ENCODE data around the gene SCFD2. TPM values are rescaled to one million over a fixed set of nuclear protein-coding genes. Genes with fewer than 3 reads are reported as not detected.
A peak's percentile ranks its signal among the peaks of the same experiment; 100 is the strongest.

The SCFD2 gene
- polyA plus RNA-seq, 4 donors, result 2.2 to 8.4 (median 5.6) TPM

DNA sequence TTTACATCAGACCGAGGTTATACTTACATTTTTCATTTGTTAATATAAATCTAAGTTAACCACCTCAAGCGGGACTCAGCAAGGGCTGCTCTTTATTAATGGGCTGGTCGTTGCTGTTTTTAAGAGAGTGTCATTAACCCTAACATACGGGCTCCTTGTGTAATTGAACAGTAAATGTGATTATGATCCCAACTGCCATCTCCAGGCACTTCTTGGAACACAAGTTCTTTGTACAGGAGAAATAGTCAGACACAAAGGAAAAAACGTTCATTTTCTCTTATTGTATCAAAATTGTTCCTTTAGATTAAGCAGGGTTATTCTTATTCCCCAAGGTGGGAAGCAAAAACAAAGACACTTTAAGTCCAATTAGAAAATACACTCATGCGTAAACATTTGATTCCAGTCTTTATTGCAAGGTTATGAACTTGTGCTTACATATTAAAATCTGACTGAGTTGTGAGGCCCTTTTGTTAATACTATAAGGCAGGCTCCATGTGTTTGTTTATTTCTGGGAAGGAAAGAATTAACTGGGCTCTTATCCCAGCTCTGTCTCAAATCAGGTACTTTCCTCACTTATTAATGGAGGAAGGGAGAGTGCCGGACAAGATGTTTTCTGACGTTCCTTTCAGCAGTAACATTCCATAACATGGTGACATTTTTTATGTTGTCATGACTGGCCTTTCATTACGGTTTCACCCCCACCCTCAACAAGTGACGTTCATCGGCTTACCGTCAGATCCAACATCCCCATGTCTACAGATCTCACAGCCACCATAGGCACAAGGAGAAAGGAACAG lies 407.8 kb downstream of the SCFD2 start:
- peaks cover 0 to 19% (median 0%) of the 10 kb centered on the region in 3 donors for H3K4me1 ChIP-seq (ENCODE audit: control insufficient read depth in 3 of 3, insufficient read depth in 2 of 3, low read depth in 1 of 3, low read length in 2 of 3)
- no peak overlapping the region for H3K27ac ChIP-seq (ENCODE audit: low read depth in 1 of 3, low read length in 2 of 3)
- H3K27me3 ChIP-seq (ENCODE audit: control insufficient read depth in 3 of 3, insufficient read depth in 3 of 3, low read length in 3 of 3), result no peaks in the 10 kb centered on the region
- DNase-seq (no peak), FAIRE-seq (no peak)
- WGBS, 3 donors, result 57 to 64% (median 63%) methylated on average over 12 of the region's 12 CpGs
- H3K9me3 ChIP-seq (ENCODE audit: control insufficient read depth in 2 of 2, insufficient read depth in 1 of 2, low read depth in 1 of 2, low read length in 1 of 2), result no peaks in the 10 kb centered on the region
- H3K36me3 ChIP-seq (ENCODE audit: control insufficient read depth in 3 of 3, insufficient read depth in 2 of 3, low read depth in 1 of 3, low read length in 3 of 3), result no peaks in the 10 kb centered on the region
- no peak overlapping the region for H3K4me3 ChIP-seq (ENCODE audit: low read depth in 1 of 3, low read length in 3 of 3)

DNA sequence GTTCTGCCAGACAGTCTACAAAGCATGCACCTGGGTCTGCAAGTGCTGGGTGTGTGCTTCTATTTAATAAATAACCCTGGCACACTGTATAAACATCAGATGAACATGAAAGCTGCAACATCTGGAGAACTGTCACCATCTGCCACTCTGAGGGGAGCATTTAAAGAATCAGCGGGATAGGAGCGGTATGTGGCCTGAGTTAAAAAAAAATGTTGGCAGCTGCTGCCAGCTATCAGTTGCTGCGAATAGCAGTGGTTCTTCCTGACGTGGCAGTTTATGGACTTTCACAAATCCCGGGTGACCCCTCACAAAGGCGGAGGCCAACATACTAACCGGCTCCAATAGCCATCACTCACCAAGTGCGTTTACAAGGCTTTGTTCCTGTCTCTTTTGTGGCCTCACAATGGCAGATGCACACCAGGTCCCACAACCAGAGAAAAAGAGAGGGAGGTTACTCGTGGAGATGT lies 408.6 kb downstream of the SCFD2 start:
- Histone ChIP-seq H3K27ac (ENCODE audit: low read depth in 1 of 3, low read length in 2 of 3) (peak overlapping the region in 1 of 3 donors; percentile 8), H3K27me3 (ENCODE audit: control insufficient read depth in 3 of 3, insufficient read depth in 3 of 3, low read length in 3 of 3) (no peaks in the 10 kb centered on the region), H3K36me3 (ENCODE audit: control insufficient read depth in 3 of 3, insufficient read depth in 2 of 3, low read depth in 1 of 3, low read length in 3 of 3) (no peaks in the 10 kb centered on the region), H3K4me3 (ENCODE audit: low read depth in 1 of 3, low read length in 3 of 3) (no peak overlapping the region), H3K9me3 (ENCODE audit: control insufficient read depth in 2 of 2, insufficient read depth in 1 of 2, low read depth in 1 of 2, low read length in 1 of 2) (no peaks in the 10 kb centered on the region), H3K4me1 (ENCODE audit: control insufficient read depth in 3 of 3, insufficient read depth in 2 of 3, low read depth in 1 of 3, low read length in 2 of 3) (peaks cover 0 to 19% (median 0%) of the 10 kb centered on the region in 3 donors)
- FAIRE-seq, result no peak
- 14 to 37% (median 31%) methylated on average over 9 of the region's 9 CpGs for WGBS, 3 donors
- DNase-seq, result peak; percentile 24 to 41

DNA sequence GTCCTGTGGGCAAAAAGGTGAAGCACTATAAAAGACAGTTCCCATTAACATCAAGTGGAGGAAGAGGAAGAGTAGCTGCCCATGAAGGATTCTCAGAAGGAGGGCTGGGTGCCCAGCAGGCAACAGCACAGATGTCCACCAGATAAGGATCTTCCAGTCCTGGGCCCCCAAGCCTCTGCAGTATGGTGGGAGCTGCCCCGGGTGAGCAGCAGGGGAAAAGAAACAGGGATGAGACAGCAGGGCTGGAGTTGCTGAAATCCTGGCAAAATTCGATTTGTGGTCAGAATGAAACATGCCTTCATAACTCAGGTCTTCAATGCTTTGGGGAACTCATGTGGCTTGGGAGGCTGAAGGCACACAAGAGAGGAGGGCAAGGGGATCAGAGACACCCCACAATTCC lies 409.2 kb downstream of the SCFD2 start:
- FAIRE-seq (no peak), DNase-seq (peak in 1 of 2 donors; percentile 5)
- peaks cover 0 to 19% (median 0%) of the 10 kb centered on the region in 3 donors for H3K4me1 ChIP-seq (ENCODE audit: control insufficient read depth in 3 of 3, insufficient read depth in 2 of 3, low read depth in 1 of 3, low read length in 2 of 3)
- H3K27ac ChIP-seq (ENCODE audit: low read depth in 1 of 3, low read length in 2 of 3), result no peak overlapping the region
- H3K36me3 ChIP-seq (ENCODE audit: control insufficient read depth in 3 of 3, insufficient read depth in 2 of 3, low read depth in 1 of 3, low read length in 3 of 3), result no peaks in the 10 kb centered on the region
- no peaks in the 10 kb centered on the region for H3K27me3 ChIP-seq (ENCODE audit: control insufficient read depth in 3 of 3, insufficient read depth in 3 of 3, low read length in 3 of 3)
- H3K9me3 ChIP-seq (ENCODE audit: control insufficient read depth in 2 of 2, insufficient read depth in 1 of 2, low read depth in 1 of 2, low read length in 1 of 2), result no peaks in the 10 kb centered on the region
- WGBS, 3 donors, result 48 to 74% (median 57%) methylated on average over 2 of the region's 2 CpGs
- no peak overlapping the region for H3K4me3 ChIP-seq (ENCODE audit: low read depth in 1 of 3, low read length in 3 of 3)

DNA sequence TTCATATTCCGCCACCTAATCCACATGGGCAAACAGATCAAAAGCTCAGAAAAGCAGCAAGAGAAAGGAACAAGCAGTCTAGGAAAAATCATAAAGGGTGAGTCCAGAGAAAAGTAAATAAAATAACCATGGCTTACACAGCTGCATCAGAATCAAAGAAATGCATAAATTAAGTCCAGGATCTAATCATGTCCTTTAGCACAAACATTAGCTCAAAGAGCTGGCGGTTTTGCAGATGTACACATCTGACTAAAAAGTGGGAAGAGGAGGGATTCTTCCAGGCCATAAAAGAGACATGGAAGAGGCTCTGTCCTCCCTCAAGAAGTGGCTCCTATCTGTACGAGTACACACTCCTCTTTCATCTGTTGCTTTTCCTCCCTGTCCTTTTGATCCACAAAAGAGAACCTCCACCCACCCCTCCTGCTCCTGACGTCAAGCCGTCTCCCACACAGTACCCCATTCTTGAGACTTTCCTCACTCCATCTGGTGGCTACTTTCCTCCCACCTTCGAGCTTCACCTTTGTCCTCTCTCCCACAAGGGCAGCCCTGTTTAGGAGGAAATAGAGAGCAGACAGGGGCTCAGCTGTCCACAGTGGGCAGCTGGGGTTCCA lies 411.2 kb downstream of the SCFD2 start:
- Histone ChIP-seq H3K27ac (ENCODE audit: low read depth in 1 of 3, low read length in 2 of 3) (no peak overlapping the region), H3K4me1 (ENCODE audit: control insufficient read depth in 3 of 3, insufficient read depth in 2 of 3, low read depth in 1 of 3, low read length in 2 of 3) (peaks cover 0 to 19% (median 0%) of the 10 kb centered on the region in 3 donors), H3K36me3 (ENCODE audit: control insufficient read depth in 3 of 3, insufficient read depth in 2 of 3, low read depth in 1 of 3, low read length in 3 of 3) (no peaks in the 10 kb centered on the region), H3K9me3 (ENCODE audit: control insufficient read depth in 2 of 2, insufficient read depth in 1 of 2, low read depth in 1 of 2, low read length in 1 of 2) (no peaks in the 10 kb centered on the region), H3K27me3 (ENCODE audit: control insufficient read depth in 3 of 3, insufficient read depth in 3 of 3, low read length in 3 of 3) (no peaks in the 10 kb centered on the region), H3K4me3 (ENCODE audit: low read depth in 1 of 3, low read length in 3 of 3) (no peak overlapping the region)
- FAIRE-seq (no peak), DNase-seq (peak in 1 of 2 donors; percentile 23)
- WGBS, 3 donors, result 73 to 80% (median 74%) methylated on average over 6 of the region's 6 CpGs

DNA sequence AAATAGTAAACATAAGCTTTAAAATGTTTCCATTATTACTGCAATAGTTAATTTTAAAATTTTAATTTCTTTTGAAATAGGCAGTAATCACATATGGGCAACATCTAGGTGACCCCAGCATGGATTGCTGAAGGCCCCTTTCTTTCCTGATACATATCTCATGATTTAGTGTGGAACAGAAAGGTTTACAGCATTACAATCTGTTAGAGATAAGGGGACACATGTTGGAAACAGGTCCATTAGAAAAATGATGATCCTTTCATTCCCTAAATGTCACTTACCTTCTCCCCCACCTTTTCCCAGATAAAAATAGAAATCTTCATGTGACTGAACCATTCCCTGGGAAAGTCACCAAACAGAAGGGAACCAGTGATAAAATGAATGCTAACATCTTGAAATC lies 413.3 kb downstream of the SCFD2 start:
- Histone ChIP-seq H3K27ac (ENCODE audit: low read depth in 1 of 3, low read length in 2 of 3) (no peak overlapping the region), H3K27me3 (ENCODE audit: control insufficient read depth in 3 of 3, insufficient read depth in 3 of 3, low read length in 3 of 3) (no peaks in the 10 kb centered on the region), H3K36me3 (ENCODE audit: control insufficient read depth in 3 of 3, insufficient read depth in 2 of 3, low read depth in 1 of 3, low read length in 3 of 3) (no peaks in the 10 kb centered on the region), H3K4me3 (ENCODE audit: low read depth in 1 of 3, low read length in 3 of 3) (no peak overlapping the region), H3K4me1 (ENCODE audit: control insufficient read depth in 3 of 3, insufficient read depth in 2 of 3, low read depth in 1 of 3, low read length in 2 of 3) (peaks cover 0 to 14% (median 0%) of the 10 kb centered on the region in 3 donors), H3K9me3 (ENCODE audit: control insufficient read depth in 2 of 2, insufficient read depth in 1 of 2, low read depth in 1 of 2, low read length in 1 of 2) (no peaks in the 10 kb centered on the region)
- DNase-seq (no peak), FAIRE-seq (no peak)

DNA sequence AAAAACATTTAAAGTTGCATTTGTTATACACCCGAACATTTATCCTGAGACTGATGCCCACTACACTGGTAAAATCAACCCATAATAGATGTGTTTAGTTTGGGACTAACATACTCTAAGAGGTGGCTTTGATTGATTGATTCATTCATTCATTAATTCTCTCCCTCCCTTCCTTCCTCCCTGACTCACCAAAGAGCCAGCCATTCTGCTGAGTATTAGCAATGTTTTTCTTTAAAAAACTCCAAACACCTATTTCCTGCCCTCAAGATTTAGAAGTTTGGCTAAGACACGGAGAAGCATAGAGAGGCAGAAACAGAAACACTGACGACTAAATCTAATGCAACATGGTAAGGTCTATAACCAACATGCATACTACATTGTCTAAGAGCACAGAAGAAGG lies 414.8 kb downstream of the SCFD2 start:
- Histone ChIP-seq H3K27ac (ENCODE audit: low read depth in 1 of 3, low read length in 2 of 3) (no peak overlapping the region), H3K4me1 (ENCODE audit: control insufficient read depth in 3 of 3, insufficient read depth in 2 of 3, low read depth in 1 of 3, low read length in 2 of 3) (peaks cover 0 to 4% (median 0%) of the 10 kb centered on the region in 3 donors), H3K36me3 (ENCODE audit: control insufficient read depth in 3 of 3, insufficient read depth in 2 of 3, low read depth in 1 of 3, low read length in 3 of 3) (no peaks in the 10 kb centered on the region), H3K27me3 (ENCODE audit: control insufficient read depth in 3 of 3, insufficient read depth in 3 of 3, low read length in 3 of 3) (no peaks in the 10 kb centered on the region), H3K9me3 (ENCODE audit: control insufficient read depth in 2 of 2, insufficient read depth in 1 of 2, low read depth in 1 of 2, low read length in 1 of 2) (no peaks in the 10 kb centered on the region), H3K4me3 (ENCODE audit: low read depth in 1 of 3, low read length in 3 of 3) (no peak overlapping the region)
- 90 to 97% (median 94%) methylated on average over 3 of the region's 3 CpGs for WGBS, 3 donors
- FAIRE-seq (no peak), DNase-seq (no peak)

DNA sequence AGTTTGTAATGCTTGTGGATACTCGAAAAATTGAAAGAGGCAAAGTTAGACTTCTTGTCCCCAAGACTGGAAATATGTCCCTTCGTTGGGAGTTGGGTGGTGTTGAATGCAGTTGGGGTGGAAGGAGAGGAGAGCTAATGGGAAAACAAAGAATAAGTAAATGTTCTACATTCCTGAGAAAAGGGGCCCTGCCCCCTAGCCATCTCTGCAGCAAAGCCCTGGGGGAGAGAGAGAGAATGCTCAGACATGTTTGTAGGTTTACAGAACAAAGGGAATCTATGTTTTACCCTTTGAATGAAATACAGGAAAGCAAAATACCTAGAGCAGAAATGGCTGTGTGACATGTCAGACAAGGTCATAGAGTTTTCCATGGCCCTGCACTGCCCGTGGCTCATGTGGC lies 415.6 kb downstream of the SCFD2 start:
- no peaks in the 10 kb centered on the region for H3K9me3 ChIP-seq (ENCODE audit: control insufficient read depth in 2 of 2, insufficient read depth in 1 of 2, low read depth in 1 of 2, low read length in 1 of 2)
- FAIRE-seq, result no peak
- no peaks in the 10 kb centered on the region for H3K27me3 ChIP-seq (ENCODE audit: control insufficient read depth in 3 of 3, insufficient read depth in 3 of 3, low read length in 3 of 3)
- no peak for DNase-seq
- 96 to 98% (median 96%) methylated on average over 3 of the region's 3 CpGs for whole genome bisulfite sequencing, 3 donors
- no peak overlapping the region for H3K4me3 ChIP-seq (ENCODE audit: low read depth in 1 of 3, low read length in 3 of 3)
- no peak overlapping the region for H3K27ac ChIP-seq (ENCODE audit: low read depth in 1 of 3, low read length in 2 of 3)
- peaks cover 0 to 4% (median 0%) of the 10 kb centered on the region in 3 donors for H3K4me1 ChIP-seq (ENCODE audit: control insufficient read depth in 3 of 3, insufficient read depth in 2 of 3, low read depth in 1 of 3, low read length in 2 of 3)
- no peaks in the 10 kb centered on the region for H3K36me3 ChIP-seq (ENCODE audit: control insufficient read depth in 3 of 3, insufficient read depth in 2 of 3, low read depth in 1 of 3, low read length in 3 of 3)

DNA sequence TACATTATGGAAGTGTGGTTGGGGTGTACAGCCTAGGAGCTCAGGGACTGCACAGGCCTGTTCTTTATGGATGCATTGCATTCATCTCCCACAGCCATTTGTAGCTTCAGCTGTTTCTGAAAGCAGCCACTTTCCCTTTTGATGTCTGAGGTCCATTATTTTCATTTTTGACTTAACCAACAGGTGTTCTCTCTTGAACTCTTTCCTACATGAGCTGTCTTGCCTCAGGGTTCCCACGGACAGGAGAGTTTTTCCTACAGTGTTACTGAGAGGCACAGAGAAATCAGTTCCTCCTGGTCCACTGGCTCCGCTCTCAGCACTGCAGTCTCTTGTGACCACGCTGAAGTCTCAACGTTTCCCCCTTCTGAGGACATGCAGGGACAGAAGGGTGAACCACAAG lies 416.5 kb downstream of the SCFD2 start:
- no peaks in the 10 kb centered on the region for H3K4me1 ChIP-seq (ENCODE audit: control insufficient read depth in 3 of 3, insufficient read depth in 2 of 3, low read depth in 1 of 3, low read length in 2 of 3)

More for the DNA sequence above, 416.5 kb downstream of the SCFD2 start:
- H3K4me3 ChIP-seq (ENCODE audit: low read depth in 1 of 3, low read length in 3 of 3), result no peak overlapping the region
- WGBS, 3 donors, result 85 to 94% (median 89%) methylated on average over 4 of the region's 4 CpGs
- FAIRE-seq (no peak), DNase-seq (no peak)
- no peaks in the 10 kb centered on the region for H3K36me3 ChIP-seq (ENCODE audit: control insufficient read depth in 3 of 3, insufficient read depth in 2 of 3, low read depth in 1 of 3, low read length in 3 of 3)
- no peak overlapping the region for H3K27ac ChIP-seq (ENCODE audit: low read depth in 1 of 3, low read length in 2 of 3)
- H3K27me3 ChIP-seq (ENCODE audit: control insufficient read depth in 3 of 3, insufficient read depth in 3 of 3, low read length in 3 of 3), result no peaks in the 10 kb centered on the region
- H3K9me3 ChIP-seq (ENCODE audit: control insufficient read depth in 2 of 2, insufficient read depth in 1 of 2, low read depth in 1 of 2, low read length in 1 of 2), result no peaks in the 10 kb centered on the region

All from small intestine (tissue), 7 donors.